Activated CD4-positive, alpha-beta T cell treated with anti-CD3 and anti-CD28 coated beads for 4 hours (primary cell): ENCODE data around the gene DALRD3.

Experiments
- DNase-seq, 2 donors: peaks; one replicate each; pipeline ENCODE4 v3.0.0-alpha.2; 2020

DALRD3 gene

GRCh38 chr3:49017971-49018706 is at the start of gene DALRD3:
Gene DALRD3, minus strand, starts transcription at chr3:49018580. Its CDS starts 16 bp downstream, at chr3:49018564.
- peak; percentile 44 to 52 for DNase-seq

- no peak for DNase-seq
Measured at GRCh38 chr3:49058011-49058410, 39.6 kb upstream of the DALRD3 start.

GRCh38 chr3:49057268-49057667 is 38.9 kb upstream of the DALRD3 start:
- DNase-seq = no peak

GRCh38 chr3:49054344-49054862 is 36.0 kb upstream of the DALRD3 start:
- no peak for DNase-seq

GRCh38 chr3:49053543-49053942 is 35.2 kb upstream of the DALRD3 start:
- no peak for DNase-seq

GRCh38 chr3:49035281-49035680 is 16.9 kb upstream of the DALRD3 start:
- no peak for DNase-seq

- no peak for DNase-seq
Measured at GRCh38 chr3:49034650-49035049, 16.3 kb upstream of the DALRD3 start.

- DNase-seq = no peak
Measured at GRCh38 chr3:49032646-49033304, 14.4 kb upstream of the DALRD3 start.

- no peak for DNase-seq
Measured at GRCh38 chr3:49030321-49030720, 11.9 kb upstream of the DALRD3 start.

GRCh38 chr3:49029563-49029884 is 11.1 kb upstream of the DALRD3 start:
- no peak for DNase-seq

- DNase-seq = peak; percentile 92 to 93
Measured at GRCh38 chr3:49028673-49029562, 10.5 kb upstream of the DALRD3 start, which contains the start of gene IMPDH2. Gene IMPDH2, minus strand, starts transcription at chr3:49029398. Its CDS starts 48 bp downstream, at chr3:49029350.

- DNase-seq = no peak
Measured at GRCh38 chr3:49028298-49028672, 9.9 kb upstream of the DALRD3 start.

GRCh38 chr3:49027634-49028033 is 9.3 kb upstream of the DALRD3 start:
- no peak for DNase-seq

GRCh38 chr3:49026536-49026935 is 8.2 kb upstream of the DALRD3 start:
- no peak for DNase-seq

- DNase-seq = no peak
Measured at GRCh38 chr3:49025793-49026520, 7.6 kb upstream of the DALRD3 start.

- no peak for DNase-seq
Measured at GRCh38 chr3:49025005-49025792, 6.8 kb upstream of the DALRD3 start.

GRCh38 chr3:49024449-49024848 is 6.1 kb upstream of the DALRD3 start:
- no peak for DNase-seq

GRCh38 chr3:49023775-49024174 is 5.4 kb upstream of the DALRD3 start:
- no peak for DNase-seq

GRCh38 chr3:49022688-49023171 is 4.3 kb upstream of the DALRD3 start:
- no peak for DNase-seq

- DNase-seq = peak; percentile 88 to 90
Measured at GRCh38 chr3:49021813-49022687, 3.7 kb upstream of the DALRD3 start, which contains the start of gene NDUFAF3. Gene NDUFAF3, plus strand, starts transcription at chr3:49022121. Its CDS starts 24 bp downstream, at chr3:49022145.
